ENCODE measurements around the gene LRRC63. TPM values are rescaled to one million over a fixed set of nuclear protein-coding genes. Genes with fewer than 3 reads are reported as not detected.

The LRRC63 gene
- total RNA-seq, 1 experiment from 2014 or later = 0.38 TPM

- H3K27ac Mint-ChIP-seq (ENCODE audit: unreplicated experiment) = peak overlapping the region; percentile 50
- H3K4me1 Mint-ChIP-seq (ENCODE audit: low read depth, unreplicated experiment) = peaks cover 8% of the 10 kb centered on the region
- intact Hi-C loops (cut with micrococcal nuclease; ENCODE audit: unreplicated experiment) = no loop called here
- no peaks in the 10 kb centered on the region for H3K36me3 Mint-ChIP-seq (ENCODE audit: insufficient read depth, unreplicated experiment)
- CTCF ChIA-PET = no interaction called here
- no peak for DNase-seq
- no TSS peak for BruUV-seq (replicated peaks)
- peaks cover 4% of the 10 kb centered on the region for H3K9me3 Mint-ChIP-seq (ENCODE audit: low read depth, unreplicated experiment)
- TF ChIP-seq CTCF (IDR thresholded peaks at IDR 0.05; ENCODE audit: unreplicated experiment) = no peak
- no peak overlapping the region for H3K4me3 Mint-ChIP-seq (ENCODE audit: low read depth, unreplicated experiment)
- peaks cover 7% of the 10 kb centered on the region for H3K27me3 Mint-ChIP-seq (ENCODE audit: unreplicated experiment)
Measured at GRCh38 chr13:46297361-46297811, 85.7 kb downstream of the LRRC63 start.

- peaks cover 3% of the 10 kb centered on the region for H3K9me3 Mint-ChIP-seq (ENCODE audit: low read depth, unreplicated experiment)
- CTCF ChIA-PET = no interaction called here
- intact Hi-C loops (cut with micrococcal nuclease; ENCODE audit: unreplicated experiment) = no loop called here
Measured at GRCh38 chr13:46303742-46304385, 92.1 kb downstream of the LRRC63 start.

GRCh38 chr13:46304546-46304945 lies 92.8 kb downstream of the LRRC63 start:
- TF ChIP-seq CTCF (IDR thresholded peaks at IDR 0.05; ENCODE audit: unreplicated experiment) = no peak
- CTCF ChIA-PET = no interaction called here
- Mint-ChIP-seq H3K4me3 (ENCODE audit: low read depth, unreplicated experiment) (no peak overlapping the region), H3K4me1 (ENCODE audit: low read depth, unreplicated experiment) (no peaks in the 10 kb centered on the region), H3K36me3 (ENCODE audit: insufficient read depth, unreplicated experiment) (no peaks in the 10 kb centered on the region), H3K27ac (ENCODE audit: unreplicated experiment) (no peak overlapping the region), H3K27me3 (ENCODE audit: unreplicated experiment) (peaks cover 23% of the 10 kb centered on the region), H3K9me3 (ENCODE audit: low read depth, unreplicated experiment) (no peaks in the 10 kb centered on the region)
- no peak for DNase-seq
- intact Hi-C loops (cut with micrococcal nuclease; ENCODE audit: unreplicated experiment) = no loop called here
- BruUV-seq (replicated peaks) = no TSS peak

More at GRCh38 chr13:46303742-46304385, 92.1 kb downstream of the LRRC63 start:
- Mint-ChIP-seq H3K4me1 (ENCODE audit: low read depth, unreplicated experiment) (no peaks in the 10 kb centered on the region), H3K36me3 (ENCODE audit: insufficient read depth, unreplicated experiment) (no peaks in the 10 kb centered on the region), H3K27ac (ENCODE audit: unreplicated experiment) (no peak overlapping the region), H3K4me3 (ENCODE audit: low read depth, unreplicated experiment) (no peak overlapping the region), H3K27me3 (ENCODE audit: unreplicated experiment) (peaks cover 17% of the 10 kb centered on the region)
- no peak for TF ChIP-seq CTCF (IDR thresholded peaks at IDR 0.05; ENCODE audit: unreplicated experiment)
- no TSS peak for BruUV-seq (replicated peaks)
- no peak for DNase-seq

- Mint-ChIP-seq H3K27me3 (ENCODE audit: unreplicated experiment) (peaks cover 33% of the 10 kb centered on the region), H3K9me3 (ENCODE audit: low read depth, unreplicated experiment) (no peaks in the 10 kb centered on the region), H3K4me1 (ENCODE audit: low read depth, unreplicated experiment) (no peaks in the 10 kb centered on the region), H3K27ac (ENCODE audit: unreplicated experiment) (no peak overlapping the region), H3K36me3 (ENCODE audit: insufficient read depth, unreplicated experiment) (no peaks in the 10 kb centered on the region), H3K4me3 (ENCODE audit: low read depth, unreplicated experiment) (no peak overlapping the region)
- DNase-seq = no peak
- CTCF ChIA-PET = no interaction called here
- no peak for TF ChIP-seq CTCF (IDR thresholded peaks at IDR 0.05; ENCODE audit: unreplicated experiment)
- no TSS peak for BruUV-seq (replicated peaks)
- intact Hi-C loops (cut with micrococcal nuclease; ENCODE audit: unreplicated experiment) = no loop called here
Measured at GRCh38 chr13:46307554-46307953, 95.8 kb downstream of the LRRC63 start.

All from Calu3 (cell line).